Urinary bladder (tissue), 4 donors: Measurements from ENCODE around the gene C3orf20. TPM values are rescaled to one million over a fixed set of nuclear protein-coding genes. Genes with fewer than 3 reads are reported as not detected.
"Not testable (repeated sequence)": the region's sequence is repeated elsewhere in the genome, so short reads cannot be mapped to it uniquely, and the experiment has no call there.

Experiments used
- DNase-seq: peaks from one replicate; pipeline ENCODE4 v3.0.0-alpha.2; 2015; ENCODE audit errors: extremely low spot score
- H3K27ac ChIP-seq: one replicate; pipeline ENCODE4 v1.5.1; 2013; ENCODE audit warnings: low read depth, mild to moderate bottlenecking, moderate library complexity
- H3K36me3 ChIP-seq: one replicate; pipeline ENCODE4 v1.6.1; 2013; ENCODE audit warnings: mild to moderate bottlenecking, moderate library complexity; ENCODE audit not compliant: insufficient read depth
- H3K4me1 ChIP-seq: one replicate; pipeline ENCODE4 v1.6.1; 2013; ENCODE audit warnings: mild to moderate bottlenecking, moderate library complexity; ENCODE audit not compliant: insufficient read depth
- H3K4me3 ChIP-seq: one replicate; pipeline ENCODE4 v1.5.1; 2013; ENCODE audit warnings: low read depth, low read length
- WGBS: extraction: QIAGEN DNeasy Blood & Tissue Kit; methylation state at CpG from one replicate; pipeline ENCODE4 v1.1.7; 2013; 5-methylcytosine and 5-hydroxymethylcytosine counted together
- polyA plus RNA-seq: library from polyadenylated mRNA; stranded (reverse); fragments of 200-250 nt; gene quantifications from one replicate; pipeline ENCODE4 v1.2.3, GENCODE V29; 2013
- total RNA-seq: library from RNA; depleted of rRNA; stranded (reverse); fragments of >200 nt; gene quantifications from one replicate; pipeline ENCODE4 v1.2.3, GENCODE V29; 2014
- donor health status: healthy with polysubstance abuse.
- donor health status: healthy.

C3orf20 gene
- total and polyA plus RNA-seq, 2 donors: 0.26 TPM; not detected in 1

DNA sequence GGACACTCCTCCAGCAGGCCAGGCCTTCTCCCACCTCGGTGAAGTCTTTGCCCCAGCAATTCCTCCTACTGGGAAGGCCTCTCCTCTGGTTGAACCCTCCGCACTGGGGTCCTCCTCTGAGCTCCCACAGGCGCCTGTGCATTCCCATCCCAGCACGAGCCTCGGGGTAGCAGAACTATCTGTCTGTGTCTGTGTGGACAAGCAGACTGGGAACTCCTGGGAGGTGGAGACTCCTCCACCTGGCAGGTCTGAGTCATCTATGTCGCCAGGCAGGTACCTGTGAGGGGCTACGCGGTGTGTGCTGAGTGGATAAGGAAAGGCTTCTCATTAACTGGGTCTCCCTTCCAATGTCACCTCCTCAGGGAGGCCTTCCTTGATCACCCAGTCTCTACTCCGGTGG, 134.7 kb downstream of the C3orf20 start:
- not testable (repeated sequence) for H3K4me3 ChIP-seq, DNase-seq, H3K4me1 ChIP-seq, H3K27ac ChIP-seq, H3K36me3 ChIP-seq
- WGBS: 69% methylated on average over 9 of the region's 9 CpGs

DNA sequence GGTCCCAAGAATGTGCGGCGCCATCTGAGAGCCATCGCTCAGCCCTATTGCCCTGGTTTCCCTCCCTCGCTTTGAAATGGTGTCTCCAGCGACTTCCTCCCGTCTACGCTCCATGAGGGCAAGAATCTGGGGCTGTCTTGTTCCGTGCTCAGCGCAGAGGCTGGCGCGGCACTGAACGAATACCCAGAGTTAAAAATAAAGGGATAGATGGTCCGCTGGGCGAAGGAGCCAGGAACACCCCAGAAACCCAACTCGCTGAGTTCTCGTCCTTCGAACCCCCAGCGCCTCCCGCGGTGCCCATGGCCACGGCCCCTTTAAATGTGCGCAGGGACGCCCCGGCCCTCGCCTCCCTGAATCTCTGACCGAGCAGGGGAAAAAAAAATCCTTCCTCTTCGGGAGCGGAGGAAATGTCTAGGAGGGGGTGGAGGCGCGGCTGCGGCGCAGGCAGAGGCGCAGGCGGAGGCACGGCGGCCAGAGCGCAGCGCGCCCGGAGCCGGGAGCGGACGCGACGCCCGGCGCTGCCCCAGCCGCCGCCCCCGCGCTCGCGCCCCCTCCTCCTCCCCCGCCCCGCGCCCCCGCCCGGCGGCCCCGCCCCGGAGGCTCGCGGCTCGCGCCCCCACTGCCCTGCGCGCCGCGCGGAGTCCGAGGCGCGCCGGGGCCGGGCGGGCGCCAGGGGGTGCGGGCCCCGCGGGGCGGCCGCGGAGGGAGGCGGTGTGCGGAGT, 135.3 kb downstream of the C3orf20 start:
- 3% methylated on average over 80 of the region's 85 CpGs for WGBS
- H3K36me3 ChIP-seq: no peaks in the 10 kb centered on the region
- no peak for DNase-seq
- H3K27ac ChIP-seq: no peak overlapping the region
- H3K4me1 ChIP-seq: no peaks in the 10 kb centered on the region
- peak overlapping the region; percentile 60 for H3K4me3 ChIP-seq

GRCh38 chr3:14810801-14811661, 136.1 kb downstream of the C3orf20 start:
- Histone ChIP-seq H3K4me3 (peak overlapping the region; percentile 60), H3K4me1 (no peaks in the 10 kb centered on the region), H3K36me3 (no peaks in the 10 kb centered on the region), H3K27ac (peak overlapping the region; percentile 27)
- WGBS: 1% methylated on average over 78 of the region's 78 CpGs
- no peak for DNase-seq

DNA sequence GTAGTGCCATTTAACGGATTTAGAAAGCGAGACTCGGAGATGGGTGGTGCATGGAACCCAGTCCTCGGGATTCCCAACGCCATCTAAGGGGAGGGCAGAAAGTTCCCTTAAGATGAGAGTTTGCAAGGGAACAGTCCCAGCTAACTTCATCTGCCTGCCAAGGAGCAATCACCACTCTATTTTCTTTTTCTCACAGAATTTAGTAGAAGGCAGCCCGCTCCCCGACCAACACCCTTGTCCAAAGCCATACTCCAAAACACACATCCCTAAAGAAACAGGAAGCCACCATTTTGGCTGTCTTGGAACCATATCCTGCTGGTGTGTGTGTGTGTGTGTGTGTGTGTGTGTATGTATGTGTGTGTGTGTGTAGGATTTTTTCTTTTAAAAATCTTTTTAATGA, 136.7 kb downstream of the C3orf20 start:
- WGBS: 27% methylated on average over 7 of the region's 7 CpGs
- H3K27ac ChIP-seq: no peak overlapping the region

DNA sequence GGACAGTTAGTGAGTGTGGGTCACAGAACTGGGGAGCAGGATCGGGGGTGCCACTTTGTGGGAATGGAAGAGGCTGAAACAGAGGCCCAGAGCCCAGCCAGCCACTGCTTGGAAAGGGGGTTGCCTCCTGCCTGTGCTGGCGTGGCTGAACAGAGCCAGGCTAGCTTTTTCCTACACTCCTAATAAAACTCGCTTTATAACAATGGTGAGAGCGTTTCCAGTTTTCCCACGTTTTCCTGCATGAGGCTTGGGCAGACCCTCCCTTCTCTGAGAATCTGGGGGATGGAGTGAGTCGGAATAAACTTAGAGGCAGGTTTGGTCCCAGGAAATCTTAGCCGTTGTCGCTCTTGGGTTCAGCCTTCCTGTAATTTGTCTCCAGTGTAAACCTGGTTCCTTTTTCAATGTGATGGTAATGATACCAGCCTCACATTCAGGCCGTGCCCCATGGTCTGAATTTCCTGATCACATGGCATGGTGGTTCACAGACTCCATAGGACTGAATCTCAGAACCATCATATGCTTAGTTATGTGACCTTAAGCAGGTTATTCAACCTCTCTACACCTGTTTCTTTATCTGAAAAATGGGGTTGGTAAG, 137.4 kb downstream of the C3orf20 start:
- DNase-seq: no peak
- Histone ChIP-seq H3K36me3 (no peaks in the 10 kb centered on the region), H3K4me1 (no peaks in the 10 kb centered on the region), H3K4me3 (no peak overlapping the region), H3K27ac (no peak overlapping the region)
- WGBS: 65% methylated on average over 9 of the region's 9 CpGs

More for the DNA sequence above, 136.7 kb downstream of the C3orf20 start:
- no peak for DNase-seq
- Histone ChIP-seq H3K36me3 (no peaks in the 10 kb centered on the region), H3K4me1 (no peaks in the 10 kb centered on the region), H3K4me3 (peak overlapping the region; percentile 60)

- H3K4me1 ChIP-seq: no peaks in the 10 kb centered on the region
- no peak overlapping the region for H3K27ac ChIP-seq
- H3K36me3 ChIP-seq: no peaks in the 10 kb centered on the region
- DNase-seq: no peak
- H3K4me3 ChIP-seq: no peak overlapping the region
- 64% methylated on average over 4 of the region's 4 CpGs for WGBS
Observed at GRCh38 chr3:14814411-14814871, 139.5 kb downstream of the C3orf20 start.

- no peak overlapping the region for H3K27ac ChIP-seq
- 93% methylated on average over 3 of the region's 3 CpGs for WGBS
- no peaks in the 10 kb centered on the region for H3K4me1 ChIP-seq
- H3K36me3 ChIP-seq: no peaks in the 10 kb centered on the region
- DNase-seq: no peak
- no peak overlapping the region for H3K4me3 ChIP-seq
Observed at GRCh38 chr3:14816359-14816758, 141.4 kb downstream of the C3orf20 start.

- Histone ChIP-seq H3K4me1 (no peaks in the 10 kb centered on the region), H3K27ac (no peak within 1 kb of the TSS), H3K36me3 (no peaks in the 10 kb centered on the region), H3K4me3 (no peak within 1 kb of the TSS)
- no peak for DNase-seq
- WGBS: 91% methylated on average over 25 of the region's 25 CpGs
Observed at GRCh38 chr3:14818804-14819500, 144.0 kb downstream of the C3orf20 start, which contains the start of gene FGD5. TSS of gene FGD5 (plus strand) at chr3:14818962. CDS start at chr3:14819072, 110 bp downstream.

GRCh38 chr3:14819671-14820070, 144.7 kb downstream of the C3orf20 start:
- DNase-seq: no peak
- WGBS: 92% methylated on average over 10 of the region's 10 CpGs
- no peaks in the 10 kb centered on the region for H3K36me3 ChIP-seq

DNA sequence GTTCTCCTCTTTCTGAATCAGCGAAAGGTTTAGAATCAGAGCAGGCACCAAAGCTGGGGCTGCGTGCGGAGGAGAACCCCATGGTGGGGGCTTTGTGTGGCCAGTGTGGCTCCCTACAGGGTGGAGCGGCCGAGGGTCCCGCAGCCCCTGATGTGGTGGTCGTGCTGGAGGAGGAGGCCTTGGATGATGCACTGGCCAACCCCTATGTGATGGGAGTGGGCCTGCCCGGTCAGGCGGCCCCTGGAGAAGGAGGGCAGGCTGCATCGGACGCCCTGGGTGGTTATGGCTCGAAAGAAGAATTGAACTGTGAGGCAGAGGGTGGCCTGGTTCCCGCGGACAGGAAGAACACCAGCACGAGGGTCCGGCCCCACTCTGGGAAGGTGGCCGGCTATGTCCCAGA, 145.2 kb downstream of the C3orf20 start:
- DNase-seq: no peak
- 98% methylated on average over 17 of the region's 17 CpGs for WGBS
- Histone ChIP-seq H3K4me3 (no peak overlapping the region), H3K27ac (no peak overlapping the region), H3K4me1 (no peaks in the 10 kb centered on the region), H3K36me3 (no peaks in the 10 kb centered on the region)

More at GRCh38 chr3:14819671-14820070, 144.7 kb downstream of the C3orf20 start:
- no peak overlapping the region for H3K4me3 ChIP-seq
- no peaks in the 10 kb centered on the region for H3K4me1 ChIP-seq
- no peak overlapping the region for H3K27ac ChIP-seq

- WGBS: 88% methylated on average over 16 of the region's 16 CpGs
Observed at GRCh38 chr3:14821151-14821550, 146.2 kb downstream of the C3orf20 start.

GRCh38 chr3:14822134-14822533, 147.2 kb downstream of the C3orf20 start:
- no peak overlapping the region for H3K4me3 ChIP-seq
- DNase-seq: no peak
- no peak overlapping the region for H3K27ac ChIP-seq
- WGBS: 79% methylated on average over 3 of the region's 3 CpGs
- no peaks in the 10 kb centered on the region for H3K4me1 ChIP-seq
- no peaks in the 10 kb centered on the region for H3K36me3 ChIP-seq

More at GRCh38 chr3:14821151-14821550, 146.2 kb downstream of the C3orf20 start:
- DNase-seq: no peak
- no peaks in the 10 kb centered on the region for H3K4me1 ChIP-seq
- no peak overlapping the region for H3K4me3 ChIP-seq
- H3K36me3 ChIP-seq: no peaks in the 10 kb centered on the region
- no peak overlapping the region for H3K27ac ChIP-seq
